GM18520 (cell line): ENCODE data around the gene ARHGAP12.

ENCODE experiments used
- ATAC-seq: cut with Tn5 transposase; IDR thresholded peaks from one replicate; pipeline ENCODE4 v1.9.1; 2021; ENCODE audit not compliant: unreplicated experiment

Gene ARHGAP12

GRCh38 chr10:31948021-31948420 is 19.4 kb upstream of the ARHGAP12 start:
- ATAC-seq = no peak

GRCh38 chr10:31947144-31947926 is 18.7 kb upstream of the ARHGAP12 start:
- no peak for ATAC-seq

DNA sequence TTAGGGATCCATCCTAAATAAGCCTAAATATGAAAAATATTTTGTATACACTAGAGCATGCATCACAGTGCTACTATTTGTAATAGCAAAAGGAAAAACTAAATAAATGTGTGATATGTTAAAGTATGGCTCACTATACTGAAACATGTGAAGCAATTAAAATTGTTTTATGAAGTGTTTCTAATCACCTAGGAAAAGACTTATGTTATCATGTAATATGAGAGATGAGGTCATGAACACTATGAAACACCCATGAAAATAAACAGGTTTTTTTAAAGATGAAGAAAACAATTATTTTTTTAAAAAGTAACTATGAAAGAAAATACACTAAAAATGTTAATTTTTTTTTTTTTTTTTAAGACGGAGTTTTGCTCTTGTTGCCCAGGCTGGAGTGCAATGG is 16.8 kb upstream of the ARHGAP12 start:
- ATAC-seq = no peak

DNA sequence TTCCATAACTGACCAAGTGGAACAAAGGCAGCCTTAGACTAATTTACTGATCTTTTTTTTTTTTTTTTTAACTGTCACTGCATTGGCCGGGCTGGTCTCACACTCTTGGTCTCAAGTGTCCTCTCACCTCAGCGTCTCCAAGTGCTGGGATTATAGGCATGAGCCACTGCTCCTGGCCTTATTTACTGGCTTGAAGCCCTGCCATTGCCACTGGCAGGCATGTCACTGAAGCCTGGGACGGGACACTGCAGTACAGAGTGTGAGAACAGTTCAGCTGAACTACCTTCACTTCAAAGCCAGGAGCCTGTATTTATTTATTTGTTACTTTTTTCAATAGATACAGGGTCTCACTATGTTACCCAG is 15.4 kb upstream of the ARHGAP12 start:
- ATAC-seq = no peak

- ATAC-seq = no peak
These were observed 14.3 kb upstream of the ARHGAP12 start for GRCh38 chr10:31942892-31943291.

GRCh38 chr10:31942435-31942834 is 13.8 kb upstream of the ARHGAP12 start:
- no peak for ATAC-seq

DNA sequence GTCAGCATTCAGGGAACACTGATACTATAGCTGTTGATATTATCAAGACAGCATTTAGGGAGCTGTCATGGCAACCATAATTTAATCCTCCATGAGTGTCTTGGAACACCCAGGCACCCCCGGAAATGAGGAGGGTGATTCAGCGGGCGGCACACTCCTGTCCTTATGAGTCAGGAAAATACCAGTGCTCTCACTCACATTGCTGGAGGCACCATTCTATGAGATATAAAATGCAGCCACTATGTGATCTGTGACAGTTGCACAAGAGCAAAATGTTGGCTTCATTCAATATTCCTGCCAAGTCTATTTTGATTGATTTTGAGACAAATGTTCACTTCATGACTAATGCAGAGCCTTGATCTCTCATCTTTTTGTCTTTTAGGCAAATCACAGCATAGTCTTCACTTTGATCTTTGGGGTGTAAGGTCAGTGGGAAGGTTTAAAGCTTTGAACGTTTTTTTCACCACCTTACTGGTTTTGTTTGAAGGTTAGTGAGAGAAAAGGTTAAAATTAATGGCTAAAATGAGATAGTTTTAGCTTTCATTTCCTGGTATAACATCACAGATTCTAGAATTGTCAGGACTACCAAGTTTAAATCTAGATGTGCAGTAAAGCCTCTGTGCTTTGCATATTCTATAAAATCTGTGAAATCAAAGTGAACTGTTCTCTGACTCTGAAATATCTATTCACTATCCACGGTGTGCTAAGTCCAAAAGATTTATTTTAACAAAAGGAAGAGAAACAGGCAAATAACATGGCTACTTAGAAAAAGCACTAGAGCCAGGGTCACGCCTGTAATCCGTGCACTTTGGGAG is 12.4 kb upstream of the ARHGAP12 start:
- no peak for ATAC-seq

DNA sequence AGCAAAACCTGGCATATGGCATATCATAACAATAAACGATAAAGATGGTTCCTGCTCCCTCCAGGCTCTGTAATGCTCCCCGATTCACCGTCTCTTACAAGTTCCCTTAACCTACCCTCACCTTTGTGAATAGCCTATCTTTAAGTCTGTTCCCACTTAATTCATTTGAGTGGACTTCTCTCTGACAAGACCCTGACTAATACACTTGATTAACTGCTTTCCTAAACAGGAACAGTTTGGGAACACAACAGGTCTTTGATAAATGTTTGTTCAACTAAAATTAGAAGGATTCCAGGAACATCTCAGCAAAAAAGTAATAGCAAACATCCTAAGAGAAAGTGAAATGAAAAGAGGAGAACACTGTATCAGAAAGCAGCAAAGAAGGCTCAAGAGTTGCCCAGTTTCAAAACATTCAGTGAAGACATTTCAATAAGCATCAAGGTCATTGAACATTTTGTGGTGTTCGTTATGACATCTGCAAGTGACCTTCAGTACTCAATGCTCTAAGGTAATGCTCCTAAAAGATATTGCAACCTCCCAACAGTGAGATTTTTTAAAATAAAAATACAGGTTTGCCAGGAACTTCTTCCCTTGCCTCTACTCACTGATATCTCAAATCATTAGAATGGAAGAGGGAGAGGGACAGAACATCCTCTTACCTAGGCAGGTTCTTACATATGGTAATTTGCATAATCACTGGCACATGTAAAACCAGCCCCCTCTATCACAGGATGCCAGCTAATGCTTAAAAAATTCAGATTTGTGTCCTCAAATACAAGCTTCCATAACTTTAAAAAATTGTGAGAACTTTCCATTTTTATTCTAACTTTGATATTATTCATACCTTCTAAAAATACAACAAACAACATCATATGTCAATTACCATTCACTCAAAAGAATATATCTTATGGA is 11.4 kb upstream of the ARHGAP12 start:
- no peak for ATAC-seq

- ATAC-seq = no peak
These were observed 8.7 kb upstream of the ARHGAP12 start for GRCh38 chr10:31937371-31937770.

DNA sequence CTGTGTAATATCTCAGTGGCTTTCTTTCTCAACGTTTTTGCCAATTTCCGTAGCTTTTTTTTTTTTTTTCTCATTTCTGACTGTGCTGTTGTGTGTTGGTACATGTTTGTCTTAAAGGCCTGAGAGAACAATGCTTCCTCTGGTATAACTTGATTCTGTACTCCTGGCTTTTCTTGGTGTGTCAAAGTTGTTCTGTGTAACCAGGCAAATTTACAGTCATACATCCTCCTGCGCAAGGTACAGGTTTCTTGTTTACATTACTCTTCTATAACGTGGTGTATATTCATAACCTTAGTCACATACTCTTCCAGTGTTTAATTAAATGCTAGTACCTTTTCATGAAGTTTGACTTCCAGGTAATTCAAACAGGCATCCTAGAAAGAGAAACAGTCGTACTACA is 8.3 kb upstream of the ARHGAP12 start:
- ATAC-seq = no peak

GRCh38 chr10:31936086-31936485 is 7.5 kb upstream of the ARHGAP12 start:
- no peak for ATAC-seq

- no peak for ATAC-seq
These were observed 7.0 kb upstream of the ARHGAP12 start for GRCh38 chr10:31935678-31936077.

DNA sequence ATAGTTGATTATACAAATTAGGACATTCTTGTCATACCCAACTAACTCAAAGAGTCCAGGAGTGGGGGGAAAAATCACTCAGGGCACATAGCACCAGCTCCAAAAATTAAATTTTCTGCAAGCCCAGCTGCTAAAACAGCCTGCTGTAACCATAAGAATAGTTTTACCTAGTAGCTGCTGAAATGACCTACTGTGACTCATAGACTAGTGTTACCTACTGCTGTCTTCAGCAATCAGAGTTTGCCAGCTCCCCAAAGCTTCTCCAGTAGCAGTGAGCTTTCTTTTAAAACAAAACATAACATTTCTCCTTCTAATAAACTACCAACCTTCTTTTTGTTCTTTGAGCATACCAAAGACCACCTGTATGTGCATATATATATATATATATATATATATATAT is 4.2 kb upstream of the ARHGAP12 start:
- ATAC-seq = no peak

DNA sequence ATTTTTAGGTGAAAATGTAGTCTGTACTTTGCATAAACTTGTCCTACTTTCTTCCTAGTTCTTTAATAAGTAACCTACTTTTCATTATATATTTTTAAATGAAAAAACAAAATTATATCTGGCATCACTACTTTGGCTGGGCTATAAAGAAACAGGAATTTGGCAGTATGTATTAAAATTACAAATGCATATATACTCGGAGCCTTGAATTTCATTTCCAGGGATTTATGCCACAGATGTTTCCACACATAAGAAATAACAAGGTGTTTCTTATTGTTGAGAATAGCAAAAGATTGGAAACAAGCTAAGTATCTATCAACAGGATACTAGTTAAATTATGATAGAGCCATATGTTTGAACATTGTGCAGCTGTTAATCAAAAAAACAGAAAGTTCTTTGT is 2.2 kb upstream of the ARHGAP12 start:
- ATAC-seq = no peak

GRCh38 chr10:31930023-31930751 is 1.6 kb upstream of the ARHGAP12 start:
- no peak for ATAC-seq

- no peak for ATAC-seq
These were observed 811 bp upstream of the ARHGAP12 start for GRCh38 chr10:31929261-31930022.

GRCh38 chr10:31927884-31928548 is 615 bp downstream of the ARHGAP12 start:
- ATAC-seq = peak; percentile 23

DNA sequence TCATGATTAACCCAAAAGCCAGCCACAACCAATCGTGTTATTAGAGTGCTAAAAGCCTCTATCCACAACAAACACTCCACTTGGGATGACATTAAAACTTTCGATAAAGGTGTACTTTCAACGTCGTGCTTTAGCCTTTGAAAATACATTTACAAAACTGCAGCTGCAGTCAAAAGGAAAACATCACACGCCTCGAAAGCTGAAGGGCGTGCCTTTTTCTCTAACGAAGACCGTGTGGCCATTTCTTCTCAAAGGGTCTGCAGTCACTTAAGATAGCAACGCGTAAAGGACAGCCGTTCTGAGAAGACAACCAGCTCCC is 1.1 kb downstream of the ARHGAP12 start:
- no peak for ATAC-seq

DNA sequence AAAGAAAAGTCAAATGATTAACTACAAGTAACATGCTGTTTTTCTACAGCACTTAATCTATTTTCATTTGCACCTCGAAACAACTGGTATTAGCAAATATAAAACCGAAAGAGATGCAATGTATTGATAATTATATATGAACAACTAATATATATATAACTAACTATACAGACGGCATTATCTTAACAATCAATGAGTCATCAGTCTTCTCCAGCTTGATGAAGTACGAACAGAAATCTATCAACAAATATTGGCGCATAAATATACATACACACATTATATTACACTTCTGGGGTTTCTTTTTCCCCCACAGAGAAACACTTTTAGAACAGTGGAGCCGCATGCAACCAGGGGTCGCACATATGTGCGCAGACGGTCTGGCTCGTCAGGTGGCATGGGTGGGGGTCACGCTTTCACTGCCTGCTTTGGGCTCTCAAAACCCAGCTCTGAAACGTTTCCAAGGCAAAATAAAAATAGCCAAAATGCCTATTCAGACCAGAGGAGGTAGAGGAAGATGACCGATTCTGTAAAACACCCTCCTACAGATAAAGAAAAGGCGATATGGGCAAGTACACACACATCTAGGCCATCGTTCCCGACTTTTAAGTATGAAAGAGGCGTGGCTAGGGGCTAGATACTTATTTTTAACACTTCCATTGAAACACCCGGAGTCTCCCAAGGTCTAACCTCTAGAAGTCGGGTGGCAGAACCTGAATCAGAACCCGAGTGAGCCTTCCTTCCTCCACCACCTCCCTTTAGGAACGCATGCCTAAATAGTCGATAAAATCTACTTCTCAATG is 1.7 kb downstream of the ARHGAP12 start:
- ATAC-seq = no peak
